ENCODE results near the gene MUC5AC.
"Not testable (repeated sequence)": the region's sequence is repeated elsewhere in the genome, so short reads cannot be mapped to it uniquely, and the experiment has no call there.

The MUC5AC gene

GRCh38 chr11:1152316-1153104 lies 5.2 kb upstream of the MUC5AC start:
- no peak overlapping the region for H3K27ac ChIP-seq (ENCODE audit: low read length)
- no peaks in the 10 kb centered on the region for H3K4me1 ChIP-seq (ENCODE audit: insufficient read depth, low read length)
- H2AFZ ChIP-seq (ENCODE audit: low read depth, low read length), result no peak overlapping the region
- TF ChIP-seq EZH2 (IDR thresholded peaks at IDR 0.05; ENCODE audit: borderline replicate concordance, low read depth, low read length, severe bottlenecking) (no peak), CTCF (IDR thresholded peaks at IDR 0.05; ENCODE audit: borderline replicate concordance, extremely low read depth, low read length, poor library complexity, severe bottlenecking) (no peak)
- H3K4me2 ChIP-seq (ENCODE audit: insufficient read depth, low read length), result no peak overlapping the region
- DNase-seq (no peak), ATAC-seq (ENCODE audit: insufficient read depth, low read depth) (peak; percentile 44; the same call in 2 of the 3 replicates)
- peaks cover 5% of the 10 kb centered on the region for H3K9me3 ChIP-seq (ENCODE audit: insufficient read depth, low read length, severe bottlenecking)
- H3K9ac ChIP-seq (ENCODE audit: low read depth, low read length), result no peak overlapping the region
- H3K36me3 ChIP-seq (ENCODE audit: insufficient read depth, low read length), result no peaks in the 10 kb centered on the region
- no peaks in the 10 kb centered on the region for H3K79me2 ChIP-seq (ENCODE audit: insufficient read depth, low read length)
- H3K27me3 ChIP-seq (ENCODE audit: insufficient read depth, low read length, poor library complexity), result no peaks in the 10 kb centered on the region
- H3K4me3 ChIP-seq (ENCODE audit: low read depth in 1 of 2, low read length in 2 of 2), result no peak overlapping the region
- H4K20me1 ChIP-seq (ENCODE audit: insufficient read depth, low read length), result no peaks in the 10 kb centered on the region; the same call in 1 of the 2 replicates

- Histone ChIP-seq H3K36me3 (ENCODE audit: insufficient read depth, low read length) (no peaks in the 10 kb centered on the region), H3K27ac (ENCODE audit: low read length) (no peak overlapping the region), H2AFZ (ENCODE audit: low read depth, low read length) (no peak overlapping the region), H3K4me1 (ENCODE audit: insufficient read depth, low read length) (no peaks in the 10 kb centered on the region), H3K9me3 (ENCODE audit: insufficient read depth, low read length, severe bottlenecking) (peaks cover 5% of the 10 kb centered on the region), H3K9ac (ENCODE audit: low read depth, low read length) (no peak overlapping the region), H3K27me3 (ENCODE audit: insufficient read depth, low read length, poor library complexity) (no peaks in the 10 kb centered on the region), H3K4me3 (ENCODE audit: low read depth in 1 of 2, low read length in 2 of 2) (no peak overlapping the region), H4K20me1 (ENCODE audit: insufficient read depth, low read length) (no peaks in the 10 kb centered on the region; the same call in 1 of the 2 replicates), H3K79me2 (ENCODE audit: insufficient read depth, low read length) (no peaks in the 10 kb centered on the region), H3K4me2 (ENCODE audit: insufficient read depth, low read length) (no peak overlapping the region)
- DNase-seq (no peak), ATAC-seq (ENCODE audit: insufficient read depth, low read depth) (no peak)
- TF ChIP-seq EZH2 (IDR thresholded peaks at IDR 0.05; ENCODE audit: borderline replicate concordance, low read depth, low read length, severe bottlenecking) (no peak), CTCF (IDR thresholded peaks at IDR 0.05; ENCODE audit: borderline replicate concordance, extremely low read depth, low read length, poor library complexity, severe bottlenecking) (no peak)
Observed at GRCh38 chr11:1153105-1153950, 4.4 kb upstream of the MUC5AC start.

- H3K27me3 ChIP-seq (ENCODE audit: insufficient read depth, low read length, poor library complexity), result no peaks in the 10 kb centered on the region
- ATAC-seq (ENCODE audit: insufficient read depth, low read depth) (no peak), DNase-seq (no peak)
- no peaks in the 10 kb centered on the region for H3K79me2 ChIP-seq (ENCODE audit: insufficient read depth, low read length)
- H3K9ac ChIP-seq (ENCODE audit: low read depth, low read length), result no peak overlapping the region
- H2AFZ ChIP-seq (ENCODE audit: low read depth, low read length), result no peak overlapping the region
- no peaks in the 10 kb centered on the region; the same call in 1 of the 2 replicates for H4K20me1 ChIP-seq (ENCODE audit: insufficient read depth, low read length)
- TF ChIP-seq CTCF (IDR thresholded peaks at IDR 0.05; ENCODE audit: borderline replicate concordance, extremely low read depth, low read length, poor library complexity, severe bottlenecking) (no peak), EZH2 (IDR thresholded peaks at IDR 0.05; ENCODE audit: borderline replicate concordance, low read depth, low read length, severe bottlenecking) (no peak)
- no peaks in the 10 kb centered on the region for H3K4me1 ChIP-seq (ENCODE audit: insufficient read depth, low read length)
- H3K4me2 ChIP-seq (ENCODE audit: insufficient read depth, low read length), result no peak overlapping the region
- H3K36me3 ChIP-seq (ENCODE audit: insufficient read depth, low read length), result no peaks in the 10 kb centered on the region
- H3K27ac ChIP-seq (ENCODE audit: low read length), result no peak overlapping the region
- H3K9me3 ChIP-seq (ENCODE audit: insufficient read depth, low read length, severe bottlenecking), result peaks cover 5% of the 10 kb centered on the region
- no peak overlapping the region for H3K4me3 ChIP-seq (ENCODE audit: low read depth in 1 of 2, low read length in 2 of 2)
Observed at GRCh38 chr11:1153951-1154493, 3.7 kb upstream of the MUC5AC start.

GRCh38 chr11:1154656-1155055 lies 3.1 kb upstream of the MUC5AC start:
- not testable (repeated sequence) for DNase-seq; H3K27ac ChIP-seq (ENCODE audit: low read length); H3K27me3 ChIP-seq (ENCODE audit: insufficient read depth, low read length, poor library complexity); H3K9ac ChIP-seq (ENCODE audit: low read depth, low read length); ATAC-seq (ENCODE audit: insufficient read depth, low read depth); H3K4me2 ChIP-seq (ENCODE audit: insufficient read depth, low read length); H3K4me3 ChIP-seq (ENCODE audit: low read depth in 1 of 2, low read length in 2 of 2); H3K36me3 ChIP-seq (ENCODE audit: insufficient read depth, low read length); H3K9me3 ChIP-seq (ENCODE audit: insufficient read depth, low read length, severe bottlenecking); H2AFZ ChIP-seq (ENCODE audit: low read depth, low read length); H4K20me1 ChIP-seq (ENCODE audit: insufficient read depth, low read length); H3K79me2 ChIP-seq (ENCODE audit: insufficient read depth, low read length); H3K4me1 ChIP-seq (ENCODE audit: insufficient read depth, low read length)

All from DND-41 (cell line).